Measurements from ENCODE around the gene IFI30. TPM values are rescaled to one million over a fixed set of nuclear protein-coding genes. Genes with fewer than 3 reads are reported as not detected.

IFI30 gene
- 148 TPM for total RNA-seq
- 237 TPM for polyA plus RNA-seq
- long read RNA-seq, donor 1, transcript IFI30-201 (7 exons, 1,134 nt), result major isoform, 11 of 11 reads
- long read RNA-seq, donor 1, partial matches to known transcripts, result 0 of 11 reads
- long read RNA-seq, donor 1, other reads (novel, unspliced or antisense), result 0 of 11 reads
- long read RNA-seq, donor 2, transcript IFI30-201 (7 exons, 1,134 nt), result major isoform, 114 of 114 reads
- long read RNA-seq, donor 2, partial matches to known transcripts, result 0 of 114 reads
- long read RNA-seq, donor 2, other reads (novel, unspliced or antisense), result 0 of 114 reads
- long read RNA-seq, donor 3, transcript IFI30-201 (7 exons, 1,134 nt), result major isoform, 132 of 132 reads
- long read RNA-seq, donor 3, partial matches to known transcripts, result 0 of 132 reads
- long read RNA-seq, donor 3, other reads (novel, unspliced or antisense), result 0 of 132 reads
- long read RNA-seq, donor 4, transcript IFI30-201 (7 exons, 1,134 nt), result major isoform, 46 of 46 reads
- long read RNA-seq, donor 4, partial matches to known transcripts, result 0 of 46 reads
- long read RNA-seq, donor 4, other reads (novel, unspliced or antisense), result 0 of 46 reads
- long read RNA-seq, donor 5, transcript IFI30-201 (7 exons, 1,134 nt), result major isoform, 178 of 179 reads
- long read RNA-seq, donor 5, partial matches to known transcripts, result 0 of 179 reads
- long read RNA-seq, donor 5, other reads (novel, unspliced or antisense), result 0 of 179 reads
- long read RNA-seq, donor 6, transcript IFI30-201 (7 exons, 1,134 nt), result major isoform, 48 of 48 reads
- long read RNA-seq, donor 6, partial matches to known transcripts, result 0 of 48 reads
- long read RNA-seq, donor 6, other reads (novel, unspliced or antisense), result 0 of 48 reads
- long read RNA-seq, donor 7, transcript IFI30-201 (7 exons, 1,134 nt), result major isoform, 99 of 99 reads
- long read RNA-seq, donor 7, partial matches to known transcripts, result 0 of 99 reads
- long read RNA-seq, donor 7, other reads (novel, unspliced or antisense), result 0 of 99 reads
- long read RNA-seq, donor 8, transcript IFI30-201 (7 exons, 1,134 nt), result major isoform, 40 of 40 reads
- long read RNA-seq, donor 8, partial matches to known transcripts, result 0 of 40 reads
- long read RNA-seq, donor 8, other reads (novel, unspliced or antisense), result 0 of 40 reads
- long read RNA-seq, donor 9, transcript IFI30-201 (7 exons, 1,134 nt), result major isoform, 46 of 46 reads
- long read RNA-seq, donor 9, partial matches to known transcripts, result 0 of 46 reads
- long read RNA-seq, donor 9, other reads (novel, unspliced or antisense), result 0 of 46 reads
- long read RNA-seq, donor 10, transcript IFI30-201 (7 exons, 1,134 nt), result major isoform, 58 of 58 reads
- long read RNA-seq, donor 10, partial matches to known transcripts, result 0 of 58 reads
- long read RNA-seq, donor 10, other reads (novel, unspliced or antisense), result 0 of 58 reads

DNA sequence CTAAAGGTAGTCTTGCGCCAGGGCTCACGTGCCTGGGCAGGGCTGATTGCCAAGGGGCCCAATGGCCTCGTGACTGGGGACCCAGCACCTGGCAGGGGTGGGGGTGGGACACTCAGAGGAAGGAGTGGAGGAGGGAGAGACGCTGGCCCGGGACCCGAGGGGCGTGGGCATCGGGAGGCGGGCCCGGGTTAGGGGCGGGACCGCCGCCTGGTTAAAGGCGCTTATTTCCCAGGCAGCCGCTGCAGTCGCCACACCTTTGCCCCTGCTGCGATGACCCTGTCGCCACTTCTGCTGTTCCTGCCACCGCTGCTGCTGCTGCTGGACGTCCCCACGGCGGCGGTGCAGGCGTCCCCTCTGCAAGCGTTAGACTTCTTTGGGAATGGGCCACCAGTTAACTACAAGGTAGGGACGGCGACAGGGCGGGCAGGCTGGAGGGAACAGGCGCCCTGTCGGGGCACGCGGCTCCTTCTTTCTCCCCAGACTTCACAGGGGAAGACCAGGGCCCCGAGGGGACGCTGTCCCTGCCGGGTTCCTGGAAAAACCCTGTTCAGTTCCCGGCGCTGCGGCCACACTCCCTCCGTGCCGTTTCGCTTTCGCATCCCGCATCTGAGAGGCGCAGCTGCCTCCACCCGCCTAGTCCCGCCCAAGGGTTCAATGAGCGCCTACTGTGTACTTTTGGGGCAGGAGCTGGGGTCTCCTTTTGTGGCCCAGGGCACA lies at the start of gene IFI30:
IFI30 (plus strand) TSS at position 242 of the 717 bp plus-strand sequence; CDS start at position 271, 29 bp downstream.
- WGBS, result under 1% methylated on average over 47 of the region's 47 CpGs
- H3K27me3 ChIP-seq (ENCODE audit: control insufficient read depth in 2 of 2, insufficient read depth in 1 of 2, low read length in 1 of 2), result peaks cover 2 to 37% of the 10 kb centered on the region in 2 donors
- DNase-seq (ENCODE audit: low read depth in 6 of 9, low spot score in 9 of 9), result peak in 2 of 9 donors; percentile 41 to 63
- peak within 1 kb of the TSS; percentile 36 to 55 for H3K27ac ChIP-seq (ENCODE audit: low read depth in 1 of 2, low read length in 1 of 2)
- peak within 1 kb of the TSS; percentile 48 to 51 for H3K4me3 ChIP-seq (ENCODE audit: low read length in 2 of 2)
- no peaks in the 10 kb centered on the region for H3K9me3 ChIP-seq (ENCODE audit: control insufficient read depth in 2 of 2, insufficient read depth in 1 of 2, low read length in 1 of 2)
- H3K36me3 ChIP-seq (ENCODE audit: control insufficient read depth in 2 of 2, insufficient read depth in 2 of 2, low read length in 1 of 2), result peaks cover 7 to 14% of the 10 kb centered on the region in 2 donors
- H3K4me1 ChIP-seq (ENCODE audit: control insufficient read depth in 2 of 2, insufficient read depth in 2 of 2, low read length in 2 of 2), result peaks cover 5 to 20% of the 10 kb centered on the region in 2 donors

DNA sequence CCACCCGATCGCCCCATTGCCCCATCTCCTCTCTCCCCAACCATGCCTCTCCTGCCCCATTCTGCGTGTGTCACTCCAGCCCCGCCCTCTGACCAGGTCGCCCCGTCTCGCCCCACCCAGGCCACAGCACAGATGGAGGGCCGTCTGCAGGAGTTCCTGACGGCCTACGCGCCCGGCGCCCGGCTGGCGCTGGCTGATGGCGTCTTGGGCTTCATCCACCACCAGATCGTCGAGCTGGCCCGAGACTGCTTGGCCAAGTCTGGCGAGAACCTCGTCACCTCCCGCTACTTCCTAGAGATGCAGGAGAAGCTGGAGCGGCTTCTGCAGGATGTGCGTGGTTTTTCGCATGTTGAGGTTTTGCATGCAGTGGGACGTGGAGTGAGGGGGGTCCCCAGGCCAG lies 49.8 kb upstream of the IFI30 start:
- Histone ChIP-seq H3K4me3 (ENCODE audit: low read length in 2 of 2) (no peak overlapping the region), H3K27me3 (ENCODE audit: control insufficient read depth in 2 of 2, insufficient read depth in 1 of 2, low read length in 1 of 2) (no peaks in the 10 kb centered on the region), H3K9me3 (ENCODE audit: control insufficient read depth in 2 of 2, insufficient read depth in 1 of 2, low read length in 1 of 2) (no peaks in the 10 kb centered on the region), H3K36me3 (ENCODE audit: control insufficient read depth in 2 of 2, insufficient read depth in 2 of 2, low read length in 1 of 2) (peaks cover 31 to 34% of the 10 kb centered on the region in 2 donors), H3K27ac (ENCODE audit: low read depth in 1 of 2, low read length in 1 of 2) (no peak overlapping the region), H3K4me1 (ENCODE audit: control insufficient read depth in 2 of 2, insufficient read depth in 2 of 2, low read length in 2 of 2) (peaks cover 6 to 15% of the 10 kb centered on the region in 2 donors)
- 95% methylated on average over 26 of the region's 26 CpGs for WGBS
- DNase-seq (ENCODE audit: low read depth in 6 of 9, low spot score in 9 of 9), result no peak

DNA sequence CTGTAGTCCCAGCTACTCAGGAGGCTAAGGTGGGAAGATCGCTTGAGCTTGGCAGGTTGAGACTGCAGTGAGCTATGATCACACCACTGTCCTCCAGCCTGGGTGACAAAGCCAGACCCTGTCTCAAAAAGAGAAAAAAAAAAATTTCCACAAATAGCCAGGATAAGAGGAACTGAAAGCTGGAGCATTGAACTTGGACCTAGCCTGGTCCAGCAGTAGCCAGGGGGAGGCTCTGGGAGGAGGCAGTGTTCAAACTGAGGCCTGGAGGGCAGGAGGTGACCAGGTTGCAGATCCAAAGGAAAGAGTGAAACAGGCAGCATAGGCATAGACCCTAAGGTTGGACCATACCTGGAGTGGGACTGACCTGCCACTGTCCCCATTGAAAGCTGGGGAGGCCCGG lies 47.5 kb upstream of the IFI30 start:
- 99% methylated on average over 2 of the region's 2 CpGs for WGBS
- Histone ChIP-seq H3K9me3 (ENCODE audit: control insufficient read depth in 2 of 2, insufficient read depth in 1 of 2, low read length in 1 of 2) (no peaks in the 10 kb centered on the region), H3K4me1 (ENCODE audit: control insufficient read depth in 2 of 2, insufficient read depth in 2 of 2, low read length in 2 of 2) (no peaks in the 10 kb centered on the region), H3K4me3 (ENCODE audit: low read length in 2 of 2) (no peak overlapping the region), H3K27me3 (ENCODE audit: control insufficient read depth in 2 of 2, insufficient read depth in 1 of 2, low read length in 1 of 2) (no peaks in the 10 kb centered on the region), H3K27ac (ENCODE audit: low read depth in 1 of 2, low read length in 1 of 2) (no peak overlapping the region), H3K36me3 (ENCODE audit: control insufficient read depth in 2 of 2, insufficient read depth in 2 of 2, low read length in 1 of 2) (peaks cover 39 to 50% of the 10 kb centered on the region in 2 donors)
- DNase-seq (ENCODE audit: low read depth in 6 of 9, low spot score in 9 of 9), result no peak

DNA sequence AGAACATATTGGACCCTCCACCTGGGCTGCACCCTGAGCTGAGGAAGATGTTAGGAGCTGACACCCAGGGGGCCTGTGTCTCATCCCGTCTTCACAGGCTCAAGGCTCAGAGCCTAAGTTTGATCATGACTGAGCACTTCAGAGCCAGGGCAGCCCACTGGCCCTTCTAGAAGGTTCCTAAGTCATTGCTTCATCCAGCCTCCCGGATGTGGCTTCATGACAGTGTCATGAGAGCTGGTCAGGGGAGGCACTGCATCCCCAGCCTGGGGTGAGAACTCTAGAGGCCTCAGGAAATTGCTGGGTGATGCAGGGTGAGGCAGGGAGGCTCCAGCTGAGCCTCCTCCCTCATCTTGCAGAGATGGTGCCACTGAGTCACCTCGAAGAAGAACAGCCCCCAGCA lies 45.6 kb upstream of the IFI30 start:
- H3K36me3 ChIP-seq (ENCODE audit: control insufficient read depth in 2 of 2, insufficient read depth in 2 of 2, low read length in 1 of 2), result peaks cover 43 to 49% of the 10 kb centered on the region in 2 donors
- DNase-seq (ENCODE audit: low read depth in 6 of 9, low spot score in 9 of 9), result no peak

DNA sequence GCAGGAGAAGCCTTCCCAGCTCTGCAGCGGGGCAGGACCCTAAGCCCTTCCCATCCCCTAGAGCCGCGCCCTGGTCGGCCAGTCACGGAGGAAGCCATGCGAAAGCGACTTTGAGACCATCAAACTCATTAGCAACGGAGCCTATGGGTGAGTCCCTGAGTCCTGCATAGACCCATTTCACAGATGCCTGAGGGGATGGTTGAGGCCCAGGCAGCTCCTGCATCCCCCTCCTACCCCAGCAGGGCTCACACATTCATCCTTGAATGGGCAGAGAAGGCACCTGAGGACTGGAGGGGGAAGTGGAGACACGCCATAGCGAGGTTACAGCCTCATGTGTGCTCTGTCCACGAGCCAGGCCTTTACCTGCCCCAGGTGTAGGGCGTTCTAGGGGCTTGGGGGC lies 44.8 kb upstream of the IFI30 start:
- H3K4me1 ChIP-seq (ENCODE audit: control insufficient read depth in 2 of 2, insufficient read depth in 2 of 2, low read length in 2 of 2), result no peaks in the 10 kb centered on the region
- H3K27me3 ChIP-seq (ENCODE audit: control insufficient read depth in 2 of 2, insufficient read depth in 1 of 2, low read length in 1 of 2), result no peaks in the 10 kb centered on the region
- WGBS, result 98% methylated on average over 12 of the region's 12 CpGs
- no peak overlapping the region for H3K4me3 ChIP-seq (ENCODE audit: low read length in 2 of 2)
- H3K9me3 ChIP-seq (ENCODE audit: control insufficient read depth in 2 of 2, insufficient read depth in 1 of 2, low read length in 1 of 2), result no peaks in the 10 kb centered on the region
- DNase-seq (ENCODE audit: low read depth in 6 of 9, low spot score in 9 of 9), result no peak
- no peak overlapping the region for H3K27ac ChIP-seq (ENCODE audit: low read depth in 1 of 2, low read length in 1 of 2)
- H3K36me3 ChIP-seq (ENCODE audit: control insufficient read depth in 2 of 2, insufficient read depth in 2 of 2, low read length in 1 of 2), result peaks cover 37 to 48% of the 10 kb centered on the region in 2 donors

More for the DNA sequence above, 45.6 kb upstream of the IFI30 start:
- Histone ChIP-seq H3K27me3 (ENCODE audit: control insufficient read depth in 2 of 2, insufficient read depth in 1 of 2, low read length in 1 of 2) (no peaks in the 10 kb centered on the region), H3K27ac (ENCODE audit: low read depth in 1 of 2, low read length in 1 of 2) (no peak overlapping the region), H3K9me3 (ENCODE audit: control insufficient read depth in 2 of 2, insufficient read depth in 1 of 2, low read length in 1 of 2) (no peaks in the 10 kb centered on the region), H3K4me3 (ENCODE audit: low read length in 2 of 2) (no peak overlapping the region), H3K4me1 (ENCODE audit: control insufficient read depth in 2 of 2, insufficient read depth in 2 of 2, low read length in 2 of 2) (no peaks in the 10 kb centered on the region)
- 94% methylated on average over 3 of the region's 3 CpGs for WGBS

DNA sequence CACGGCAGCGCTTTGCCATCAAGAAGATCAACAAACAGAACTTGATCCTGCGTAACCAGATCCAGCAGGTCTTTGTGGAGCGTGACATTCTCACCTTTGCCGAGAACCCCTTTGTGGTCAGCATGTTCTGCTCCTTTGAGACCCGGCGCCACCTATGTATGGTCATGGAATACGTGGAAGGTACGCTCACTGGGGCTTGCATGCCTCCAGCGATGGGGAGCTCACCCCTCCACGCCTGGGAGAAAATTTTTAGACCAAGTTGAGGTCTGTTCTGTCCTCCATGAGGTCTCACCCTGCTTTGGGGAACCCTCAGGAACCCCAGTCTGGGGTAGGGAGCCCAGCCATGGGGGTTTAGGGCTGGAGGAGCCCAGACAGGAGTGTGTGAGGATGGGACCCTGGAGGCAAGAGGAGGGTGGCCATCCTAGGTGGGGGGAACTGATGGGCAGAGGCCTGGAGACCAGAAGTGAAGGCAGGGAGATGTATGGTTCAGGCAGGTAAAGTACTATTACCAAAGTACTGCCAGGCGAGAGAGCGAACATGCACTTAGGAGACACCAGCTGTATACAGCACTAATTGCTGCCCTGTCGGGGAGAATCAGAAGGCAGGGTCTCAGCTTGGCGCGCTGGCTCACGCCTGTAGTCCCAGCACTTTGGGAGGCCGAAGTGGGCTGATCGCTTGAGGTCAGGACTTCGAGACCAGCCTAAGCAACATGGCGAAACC lies 42.9 kb upstream of the IFI30 start:
- WGBS, result 96% methylated on average over 21 of the region's 21 CpGs
- Histone ChIP-seq H3K9me3 (ENCODE audit: control insufficient read depth in 2 of 2, insufficient read depth in 1 of 2, low read length in 1 of 2) (no peaks in the 10 kb centered on the region), H3K27ac (ENCODE audit: low read depth in 1 of 2, low read length in 1 of 2) (no peak overlapping the region), H3K4me1 (ENCODE audit: control insufficient read depth in 2 of 2, insufficient read depth in 2 of 2, low read length in 2 of 2) (no peaks in the 10 kb centered on the region), H3K27me3 (ENCODE audit: control insufficient read depth in 2 of 2, insufficient read depth in 1 of 2, low read length in 1 of 2) (no peaks in the 10 kb centered on the region), H3K36me3 (ENCODE audit: control insufficient read depth in 2 of 2, insufficient read depth in 2 of 2, low read length in 1 of 2) (peaks cover 41 to 54% of the 10 kb centered on the region in 2 donors), H3K4me3 (ENCODE audit: low read length in 2 of 2) (no peak overlapping the region)
- DNase-seq (ENCODE audit: low read depth in 6 of 9, low spot score in 9 of 9), result no peak

DNA sequence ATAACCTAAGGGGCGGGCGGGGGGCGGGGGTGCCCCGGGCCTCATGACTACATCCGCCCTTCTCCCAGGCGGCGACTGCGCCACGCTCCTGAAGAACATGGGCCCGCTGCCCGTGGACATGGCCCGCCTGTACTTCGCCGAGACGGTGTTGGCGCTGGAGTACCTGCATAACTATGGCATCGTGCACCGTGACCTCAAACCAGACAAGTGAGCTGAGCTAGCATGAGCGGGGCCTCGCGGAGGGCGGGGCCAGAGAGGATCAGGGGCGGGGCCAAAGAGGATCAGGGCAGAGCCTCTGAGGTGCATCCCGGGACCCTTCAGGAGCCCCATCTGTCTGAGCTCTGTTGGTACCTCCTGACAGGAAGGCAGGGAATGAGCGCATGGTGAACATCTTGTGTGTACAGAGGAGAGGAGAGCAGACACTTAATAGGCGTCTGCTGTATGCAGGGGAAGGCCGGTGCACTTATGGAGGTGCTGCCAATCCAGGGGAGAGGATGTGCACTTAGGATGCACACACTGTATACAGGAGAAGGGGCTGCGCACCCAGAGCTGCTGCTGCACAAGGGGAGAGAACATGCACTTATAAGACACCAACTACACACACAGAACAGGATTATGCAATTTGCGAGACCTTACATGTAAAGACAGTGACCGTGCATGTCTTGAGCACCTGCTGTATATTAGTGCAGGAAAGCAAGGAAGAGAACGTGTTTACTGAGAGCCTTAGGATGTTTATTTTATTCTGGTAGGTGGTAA lies 41.6 kb upstream of the IFI30 start:
- Histone ChIP-seq H3K27ac (ENCODE audit: low read depth in 1 of 2, low read length in 1 of 2) (no peak overlapping the region), H3K4me3 (ENCODE audit: low read length in 2 of 2) (no peak overlapping the region), H3K27me3 (ENCODE audit: control insufficient read depth in 2 of 2, insufficient read depth in 1 of 2, low read length in 1 of 2) (no peaks in the 10 kb centered on the region), H3K36me3 (ENCODE audit: control insufficient read depth in 2 of 2, insufficient read depth in 2 of 2, low read length in 1 of 2) (peaks cover 44 to 58% of the 10 kb centered on the region in 2 donors), H3K9me3 (ENCODE audit: control insufficient read depth in 2 of 2, insufficient read depth in 1 of 2, low read length in 1 of 2) (no peaks in the 10 kb centered on the region), H3K4me1 (ENCODE audit: control insufficient read depth in 2 of 2, insufficient read depth in 2 of 2, low read length in 2 of 2) (no peaks in the 10 kb centered on the region)
- DNase-seq (ENCODE audit: low read depth in 6 of 9, low spot score in 9 of 9), result no peak
- 93% methylated on average over 31 of the region's 31 CpGs for WGBS

Measured in thymus (tissue), 14 donors.